GM23338 (cell line): ENCODE results near the gene OR8D1. TPM values are rescaled to one million over a fixed set of nuclear protein-coding genes. Genes with fewer than 3 reads are reported as not detected.

Experiments
- ATAC-seq: fragments of 200-7000 bp; cut with Tn5 transposase; 3 replicates; pipeline ENCODE4 v1.9.1; 2020
- DNase-seq: peaks from one replicate; pipeline ENCODE4 v3.0.0-alpha.2; 2015; ENCODE audit warnings: low spot score
- H2AFZ ChIP-seq: fragments of 200-600 bp; sonication (generic); 2 replicates; pipeline ENCODE4 v1.8.0; 2016; ENCODE audit warnings: antibody characterized with exemption, mild to moderate bottlenecking, moderate library complexity
- H3F3A ChIP-seq: fragments of 200-600 bp; sonication (generic); replicated peaks from 2 replicates; pipeline ENCODE4 v1.8.0; 2017; ENCODE audit warnings: antibody characterized with exemption, mixed run types, low read depth
- H3K27ac ChIP-seq: fragments of 200-600 bp; sonication (generic); 2 replicates; pipeline ENCODE4 v1.6.1; 2016; ENCODE audit warnings: low read depth
- H3K27me3 ChIP-seq: fragments of 200-600 bp; sonication (generic); 2 replicates; pipeline ENCODE4 v1.8.0; 2016; ENCODE audit warnings: mild to moderate bottlenecking, mixed run types, moderate library complexity; ENCODE audit not compliant: insufficient read depth
- H3K36me3 ChIP-seq: fragments of 200-600 bp; sonication (generic); 2 replicates; pipeline ENCODE4 v1.8.0; 2016; ENCODE audit warnings: mild to moderate bottlenecking; ENCODE audit not compliant: insufficient read depth
- H3K4me1 ChIP-seq: fragments of 200-600 bp; sonication (generic); 2 replicates; pipeline ENCODE4 v1.8.0; 2016; ENCODE audit warnings: mild to moderate bottlenecking, moderate library complexity; ENCODE audit not compliant: insufficient read depth
- H3K4me2 ChIP-seq: fragments of 200-600 bp; sonication (generic); 2 replicates; pipeline ENCODE4 v1.7.1; 2017; ENCODE audit warnings: mixed run types
- H3K4me3 ChIP-seq: fragments of 200-600 bp; sonication (generic); 2 replicates; pipeline ENCODE4 v1.6.1; 2016; ENCODE audit warnings: mixed run types
- H3K79me2 ChIP-seq: fragments of 200-600 bp; sonication (generic); replicated peaks from 2 replicates; pipeline ENCODE4 v1.8.0; 2017; ENCODE audit warnings: mild to moderate bottlenecking; ENCODE audit not compliant: insufficient read depth
- H3K9me2 ChIP-seq: fragments of 200-600 bp; sonication (generic); 2 replicates; pipeline ENCODE4 v1.8.0; 2017; ENCODE audit not compliant: insufficient read depth
- H4K20me1 ChIP-seq: fragments of 200-600 bp; sonication (generic); replicated peaks from 2 replicates; pipeline ENCODE4 v1.8.0; 2017; ENCODE audit warnings: mild to moderate bottlenecking; ENCODE audit not compliant: insufficient read depth
- H3K27ac Mint-ChIP-seq: 2 replicates; pipeline ENCODE4 v1.8.0; 2020; ENCODE audit warnings: inconsistent platforms, mild to moderate bottlenecking, moderate library complexity, mixed read lengths
- H3K27me3 Mint-ChIP-seq: 3 replicates; pipeline ENCODE4 v1.8.0; 2022; ENCODE audit warnings: low read depth, mild to moderate bottlenecking, moderate library complexity, mixed read lengths, inconsistent platforms; ENCODE audit not compliant: insufficient read depth, poor library complexity
- H3K36me3 Mint-ChIP-seq: 3 replicates; pipeline ENCODE4 v1.8.0; 2021; ENCODE audit warnings: low read depth, mild to moderate bottlenecking, inconsistent platforms, moderate library complexity, mixed read lengths
- H3K4me1 Mint-ChIP-seq: 3 replicates; pipeline ENCODE4 v1.8.0; 2020; ENCODE audit warnings: mild to moderate bottlenecking, inconsistent platforms, mixed read lengths
- H3K4me3 Mint-ChIP-seq: 3 replicates; pipeline ENCODE4 v1.8.0; 2021; ENCODE audit warnings: moderate library complexity, mild to moderate bottlenecking, inconsistent platforms, mixed read lengths
- H3K9me3 Mint-ChIP-seq: 3 replicates; pipeline ENCODE4 v1.8.0; 2020; ENCODE audit warnings: moderate library complexity, mild to moderate bottlenecking, inconsistent platforms, mixed read lengths
- CTCF ChIP-seq, 2 experiments: fragments of 200-600 bp in 1 of 2; sonication (generic) in 1 of 2; conservative IDR thresholded peaks; 2 replicates each; pipeline versions ENCODE4 v1.5.1 to v1.6.1; 2016 to 2017; ENCODE audit warnings: antibody characterized with exemption in 2 of 2, low read depth in 2 of 2, mild to moderate bottlenecking in 2 of 2, moderate library complexity in 1 of 2
- EZH2 ChIP-seq: fragments of 200-600 bp; sonication (generic); IDR thresholded peaks from one replicate; pipeline ENCODE4 v1.8.0; 2017; ENCODE audit warnings: antibody characterized with exemption, mild to moderate bottlenecking, low read depth; ENCODE audit not compliant: unreplicated experiment
- EZH2phosphoT487 ChIP-seq: fragments of 200-600 bp; sonication (generic); IDR thresholded peaks from one replicate; pipeline ENCODE4 v1.8.1; 2018; ENCODE audit warnings: antibody characterized with exemption; ENCODE audit not compliant: unreplicated experiment
- JUNB ChIP-seq: IDR thresholded peaks from one replicate; pipeline ENCODE4 v1.6.1; 2016; ENCODE audit warnings: antibody characterized with exemption; ENCODE audit not compliant: unreplicated experiment
- NANOG ChIP-seq: IDR thresholded peaks from 2 replicates; pipeline ENCODE4 v1.6.1; 2016; ENCODE audit warnings: antibody characterized with exemption, borderline replicate concordance
- POLR2AphosphoS5 ChIP-seq: IDR thresholded peaks from 2 replicates; pipeline ENCODE4 v1.6.1; 2016; ENCODE audit warnings: antibody characterized with exemption, low read depth
- REST ChIP-seq: IDR thresholded peaks from one replicate; pipeline ENCODE4 v1.6.1; 2018; ENCODE audit warnings: antibody characterized with exemption; ENCODE audit not compliant: unreplicated experiment
- STAT1 ChIP-seq: IDR thresholded peaks from one replicate; pipeline ENCODE4 v1.6.1; 2016; ENCODE audit warnings: antibody characterized with exemption; ENCODE audit not compliant: unreplicated experiment
- ZNF462 ChIP-seq: fragments of 250-450 bp; sonication (Bioruptor Pico); IDR thresholded peaks from 2 replicates; pipeline ENCODE4 v1.5.0; 2020; ENCODE audit warnings: mild to moderate bottlenecking, moderate library complexity
- polyA plus RNA-seq: library from polyadenylated mRNA; unstranded; fragments of >200 nt; fragmentation: Nextera tagmentation; extraction: Ambion mirVana; gene quantifications from 2 replicates; pipeline ENCODE4 v1.2.1, GENCODE V29; 2016
- total RNA-seq: library from RNA; depleted of rRNA; stranded (reverse); fragments of >200 nt; shearing (Covaris generic); gene quantifications from 2 replicates; pipeline ENCODE4 v1.2.3, GENCODE V29; 2014

Gene OR8D1
- total and polyA plus RNA-seq, 2 experiments from 2014 or later: not detected

- H3K79me2 ChIP-seq: no peaks in the 10 kb centered on the region
- H3K4me3 Mint-ChIP-seq: no peak overlapping the region
- H3K9me3 Mint-ChIP-seq: peaks cover 24% of the 10 kb centered on the region
- H3F3A ChIP-seq: no peaks in the 10 kb centered on the region
- TF ChIP-seq STAT1 (no peak), NANOG (no peak), CTCF (conservative IDR thresholded peaks at IDR 0.05; ENCODE audit: low read depth in 2 of 2) (no peak), POLR2AphosphoS5 (no peak), ZNF462 (CRISPR knock-in tag) (no peak), EZH2 (no peak), REST (no peak), EZH2phosphoT487 (no peak), JUNB (no peak)
- no peaks in the 10 kb centered on the region for H3K27me3 ChIP-seq
- peaks cover 17% of the 10 kb centered on the region for H3K36me3 Mint-ChIP-seq
- no peak overlapping the region for H3K4me3 ChIP-seq
- no peak for ATAC-seq
- no peaks in the 10 kb centered on the region for H3K27me3 Mint-ChIP-seq
- H3K4me1 Mint-ChIP-seq: no peaks in the 10 kb centered on the region
- H3K27ac ChIP-seq: no peak overlapping the region
- peaks cover 6% of the 10 kb centered on the region; the same call in 1 of the 2 replicates for H3K9me2 ChIP-seq
- no peak overlapping the region for H3K4me2 ChIP-seq
- H3K36me3 ChIP-seq: peaks cover 3% of the 10 kb centered on the region; the same call in 1 of the 2 replicates
- H4K20me1 ChIP-seq: no peaks in the 10 kb centered on the region
- no peak overlapping the region for H3K27ac Mint-ChIP-seq
- no peaks in the 10 kb centered on the region for H3K4me1 ChIP-seq
- H2AFZ ChIP-seq: no peak overlapping the region
- no peak for DNase-seq
Measured at GRCh38 chr11:124327775-124328174, 14.0 kb upstream of the OR8D1 start.
